ENCODE measurements around the gene TRPM2. TPM values are rescaled to one million over a fixed set of nuclear protein-coding genes. Genes with fewer than 3 reads are reported as not detected.

TRPM2 gene
- total RNA-seq, 1 experiment from 2014 or later, result 11.0 TPM

DNA sequence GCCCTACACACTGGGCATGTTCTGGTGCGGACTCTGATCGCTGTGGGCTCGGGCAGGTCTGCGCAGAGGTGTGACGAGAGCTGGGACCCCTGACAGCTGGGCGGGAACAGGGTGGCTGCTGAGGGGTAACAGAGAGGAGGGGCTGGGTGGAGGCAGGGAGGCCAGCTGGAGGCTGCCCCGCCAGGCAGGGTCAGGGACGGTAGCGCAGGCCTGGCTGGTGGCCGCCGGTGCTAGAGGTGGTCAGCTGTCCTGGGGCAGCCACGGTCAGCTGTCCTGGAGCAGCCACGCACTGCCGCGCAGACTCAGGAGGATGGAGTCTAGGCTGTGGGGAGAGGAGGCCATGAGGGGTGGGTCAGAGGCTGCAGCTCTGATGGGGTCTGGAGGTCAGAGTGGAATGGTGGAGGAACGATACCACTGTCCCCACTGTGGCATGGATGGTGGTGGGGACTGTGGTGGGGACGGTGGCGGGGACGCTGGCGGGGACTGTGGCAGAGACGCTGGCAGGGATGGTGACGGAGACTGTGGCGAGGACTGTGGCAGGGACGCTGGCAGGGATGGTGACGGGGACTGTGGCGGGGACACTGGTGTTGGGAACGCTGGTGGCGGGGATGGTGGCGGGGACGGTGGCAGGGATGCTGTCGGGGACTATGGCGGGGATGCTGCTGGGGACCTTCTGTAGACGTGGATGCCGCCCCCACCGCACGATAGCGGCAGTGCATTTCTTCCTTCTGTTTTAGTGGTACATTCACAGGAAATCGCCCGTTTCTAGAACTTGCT lies 80.6 kb downstream of the TRPM2 start:
- POLR2A ChIA-PET, result no interaction called here
- no TSS peak for BruUV-seq (replicated peaks)
- intact Hi-C loops (cut with micrococcal nuclease), result no loop called here
- Mint-ChIP-seq H3K9me3 (ENCODE audit: unreplicated experiment) (peaks cover 8% of the 10 kb centered on the region), H3K4me1 (ENCODE audit: insufficient read depth, unreplicated experiment) (no peaks in the 10 kb centered on the region), H3K4me3 (ENCODE audit: unreplicated experiment) (no peak overlapping the region), H3K36me3 (ENCODE audit: insufficient read depth, unreplicated experiment) (no peaks in the 10 kb centered on the region), H3K27ac (ENCODE audit: low read depth, unreplicated experiment) (no peak overlapping the region), H3K27me3 (ENCODE audit: insufficient read depth, unreplicated experiment) (no peaks in the 10 kb centered on the region)
- CTCF ChIA-PET, result interaction anchor here (0.5 kb wide), 1 partner anchor 114 kb away, joined by 4 read pairs; no protein-coding TSS in a partner anchor
- no peak for DNase-seq (ENCODE audit: unreplicated experiment)
- TF ChIP-seq, protein P1, sequence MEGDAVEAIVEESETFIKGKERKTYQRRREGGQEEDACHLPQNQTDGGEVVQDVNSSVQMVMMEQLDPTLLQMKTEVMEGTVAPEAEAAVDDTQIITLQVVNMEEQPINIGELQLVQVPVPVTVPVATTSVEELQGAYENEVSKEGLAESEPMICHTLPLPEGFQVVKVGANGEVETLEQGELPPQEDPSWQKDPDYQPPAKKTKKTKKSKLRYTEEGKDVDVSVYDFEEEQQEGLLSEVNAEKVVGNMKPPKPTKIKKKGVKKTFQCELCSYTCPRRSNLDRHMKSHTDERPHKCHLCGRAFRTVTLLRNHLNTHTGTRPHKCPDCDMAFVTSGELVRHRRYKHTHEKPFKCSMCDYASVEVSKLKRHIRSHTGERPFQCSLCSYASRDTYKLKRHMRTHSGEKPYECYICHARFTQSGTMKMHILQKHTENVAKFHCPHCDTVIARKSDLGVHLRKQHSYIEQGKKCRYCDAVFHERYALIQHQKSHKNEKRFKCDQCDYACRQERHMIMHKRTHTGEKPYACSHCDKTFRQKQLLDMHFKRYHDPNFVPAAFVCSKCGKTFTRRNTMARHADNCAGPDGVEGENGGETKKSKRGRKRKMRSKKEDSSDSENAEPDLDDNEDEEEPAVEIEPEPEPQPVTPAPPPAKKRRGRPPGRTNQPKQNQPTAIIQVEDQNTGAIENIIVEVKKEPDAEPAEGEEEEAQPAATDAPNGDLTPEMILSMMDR (IDR thresholded peaks at IDR 0.05; ENCODE audit: unreplicated experiment), result no peak

GRCh38 chr21:44434568-44434925 lies 81.1 kb downstream of the TRPM2 start:
- Mint-ChIP-seq H3K9me3 (ENCODE audit: unreplicated experiment) (peaks cover 8% of the 10 kb centered on the region), H3K36me3 (ENCODE audit: insufficient read depth, unreplicated experiment) (no peaks in the 10 kb centered on the region), H3K4me1 (ENCODE audit: insufficient read depth, unreplicated experiment) (no peaks in the 10 kb centered on the region), H3K4me3 (ENCODE audit: unreplicated experiment) (no peak overlapping the region), H3K27me3 (ENCODE audit: insufficient read depth, unreplicated experiment) (no peaks in the 10 kb centered on the region), H3K27ac (ENCODE audit: low read depth, unreplicated experiment) (no peak overlapping the region)
- no peak for DNase-seq (ENCODE audit: unreplicated experiment)
- ChIA-PET CTCF (no interaction called here), POLR2A (no interaction called here)
- intact Hi-C loops (cut with micrococcal nuclease), result no loop called here
- TF ChIP-seq, protein P1 (IDR thresholded peaks at IDR 0.05; ENCODE audit: unreplicated experiment), result no peak
- no TSS peak for BruUV-seq (replicated peaks)

GRCh38 chr21:44434936-44435635 lies 81.7 kb downstream of the TRPM2 start:
- no peak overlapping the region for H3K27ac Mint-ChIP-seq (ENCODE audit: low read depth, unreplicated experiment)
- H3K4me1 Mint-ChIP-seq (ENCODE audit: insufficient read depth, unreplicated experiment), result no peaks in the 10 kb centered on the region
- TF ChIP-seq, protein P1 (IDR thresholded peaks at IDR 0.05; ENCODE audit: unreplicated experiment), result no peak
- ChIA-PET POLR2A (no interaction called here), CTCF (no interaction called here)
- no peaks in the 10 kb centered on the region for H3K36me3 Mint-ChIP-seq (ENCODE audit: insufficient read depth, unreplicated experiment)
- no peak for DNase-seq (ENCODE audit: unreplicated experiment)
- H3K4me3 Mint-ChIP-seq (ENCODE audit: unreplicated experiment), result no peak overlapping the region
- intact Hi-C loops (cut with micrococcal nuclease), result no loop called here
- BruUV-seq (replicated peaks), result no TSS peak
- peaks cover 8% of the 10 kb centered on the region for H3K9me3 Mint-ChIP-seq (ENCODE audit: unreplicated experiment)
- no peaks in the 10 kb centered on the region for H3K27me3 Mint-ChIP-seq (ENCODE audit: insufficient read depth, unreplicated experiment)

DNA sequence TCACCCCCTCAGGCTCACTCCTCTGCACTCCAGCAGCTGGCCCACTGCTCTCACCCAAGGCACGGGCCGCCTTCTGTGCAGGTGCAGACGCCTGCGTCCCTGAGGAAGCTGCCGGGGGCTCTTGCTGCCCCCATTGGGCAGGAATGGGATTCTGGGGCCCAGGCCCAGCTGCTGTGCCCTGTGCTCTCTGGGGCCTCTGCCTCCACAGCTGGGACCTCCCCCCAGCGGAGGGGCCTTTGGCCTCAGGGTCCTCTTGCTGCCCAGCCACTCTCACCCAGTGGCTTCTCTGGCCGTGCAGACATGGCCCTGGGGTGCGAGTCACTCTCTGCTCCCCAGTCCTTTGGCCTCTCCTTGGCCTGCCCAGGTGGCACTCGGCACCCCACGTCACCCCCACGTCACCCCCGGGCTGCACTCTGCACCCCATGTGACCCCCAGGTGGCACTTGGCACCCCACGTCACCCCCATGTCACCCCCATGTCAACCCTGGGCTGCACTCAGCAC lies 82.7 kb downstream of the TRPM2 start:
- no peaks in the 10 kb centered on the region for H3K36me3 Mint-ChIP-seq (ENCODE audit: insufficient read depth, unreplicated experiment)
- DNase-seq (ENCODE audit: unreplicated experiment), result no peak
- ChIA-PET POLR2A (no interaction called here), CTCF (no interaction called here)
- H3K4me3 Mint-ChIP-seq (ENCODE audit: unreplicated experiment), result no peak overlapping the region
- TF ChIP-seq, protein P1 (IDR thresholded peaks at IDR 0.05; ENCODE audit: unreplicated experiment), result no peak
- H3K27me3 Mint-ChIP-seq (ENCODE audit: insufficient read depth, unreplicated experiment), result no peaks in the 10 kb centered on the region
- no TSS peak for BruUV-seq (replicated peaks)
- H3K9me3 Mint-ChIP-seq (ENCODE audit: unreplicated experiment), result peaks cover 2% of the 10 kb centered on the region
- H3K27ac Mint-ChIP-seq (ENCODE audit: low read depth, unreplicated experiment), result no peak overlapping the region
- H3K4me1 Mint-ChIP-seq (ENCODE audit: insufficient read depth, unreplicated experiment), result no peaks in the 10 kb centered on the region
- intact Hi-C loops (cut with micrococcal nuclease), result no loop called here

All from MCF 10A (cell line).